NCI-H2107 treated with DMSO at 0.1 percent for 48 hours (cell line): ENCODE measurements around the gene CTSE.

Experiments
- DNase-seq: peaks from one replicate; lab custom pipeline; 2025; ENCODE audit not compliant: unreplicated experiment; lab: John Stamatoyannopoulos, UW

CTSE gene

GRCh38 chr1:206050655-206051235 is 27.1 kb upstream of the CTSE start:
- peak; percentile 39 for DNase-seq

GRCh38 chr1:206049919-206050600 is 26.4 kb upstream of the CTSE start:
- DNase-seq: no peak

DNA sequence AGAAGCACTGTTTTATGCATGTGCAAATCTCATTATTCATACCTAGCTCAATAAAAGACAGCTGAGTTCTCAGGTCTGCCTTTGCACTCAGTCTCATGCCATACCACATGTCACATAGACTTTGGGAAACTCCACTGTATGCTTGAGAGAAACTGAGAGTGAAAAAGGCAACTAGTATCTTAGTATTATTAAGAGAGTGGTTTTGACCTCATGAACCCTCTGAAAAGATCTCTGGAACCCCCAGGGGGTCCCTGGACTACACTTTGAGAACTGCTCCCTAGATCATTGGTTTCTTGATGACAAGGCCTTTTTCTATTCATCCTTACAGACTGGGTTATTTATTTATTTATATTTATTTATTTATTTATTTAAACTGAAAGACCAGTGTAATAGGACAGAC is 25.6 kb upstream of the CTSE start:
- no peak for DNase-seq

DNA sequence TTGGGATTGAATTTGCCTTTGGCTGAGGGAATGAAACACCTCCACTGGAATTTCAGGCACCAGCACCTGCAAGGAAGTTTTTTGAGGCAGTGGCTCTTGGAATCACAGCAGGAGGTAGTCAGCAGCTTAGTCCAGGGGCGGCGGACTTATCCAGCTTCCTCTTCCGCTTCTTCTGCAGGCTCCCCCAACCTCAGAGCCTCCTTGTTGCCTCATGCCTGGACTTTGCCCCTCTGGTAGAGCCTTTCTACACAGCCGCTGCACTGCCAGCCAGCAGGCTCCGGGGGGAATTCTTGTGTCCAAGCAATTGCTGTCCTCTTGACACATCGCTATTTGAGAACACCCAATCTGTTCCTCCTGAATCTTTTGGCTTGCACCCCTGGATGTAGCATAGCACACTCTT is 24.9 kb upstream of the CTSE start:
- no peak for DNase-seq

- DNase-seq: no peak
These were observed 23.6 kb upstream of the CTSE start for GRCh38 chr1:206047271-206047670.

DNA sequence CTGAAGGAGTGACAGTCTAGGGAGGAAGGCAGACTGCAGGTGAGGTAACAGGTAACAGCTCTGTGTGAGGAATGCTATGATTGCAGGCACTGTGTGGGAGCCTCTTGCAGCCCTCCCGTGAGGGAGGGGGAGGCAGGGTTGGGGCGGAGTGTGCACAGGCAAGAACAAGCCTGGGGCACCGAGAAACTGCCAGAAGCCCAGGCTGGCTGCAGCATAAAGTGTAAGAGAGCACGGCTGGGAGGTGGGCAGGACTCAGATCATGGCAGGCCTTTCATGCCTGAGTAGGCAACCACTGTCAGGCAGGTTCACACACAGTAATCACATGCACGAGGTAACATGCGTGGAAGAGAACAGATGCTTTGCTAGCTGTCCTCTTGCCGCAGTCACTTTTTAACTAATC is 17.9 kb upstream of the CTSE start:
- DNase-seq: peak; percentile 14

- DNase-seq: no peak
These were observed 16.6 kb upstream of the CTSE start for GRCh38 chr1:206040328-206040727.

- no peak for DNase-seq
These were observed 15.6 kb upstream of the CTSE start for GRCh38 chr1:206039046-206039973.

DNA sequence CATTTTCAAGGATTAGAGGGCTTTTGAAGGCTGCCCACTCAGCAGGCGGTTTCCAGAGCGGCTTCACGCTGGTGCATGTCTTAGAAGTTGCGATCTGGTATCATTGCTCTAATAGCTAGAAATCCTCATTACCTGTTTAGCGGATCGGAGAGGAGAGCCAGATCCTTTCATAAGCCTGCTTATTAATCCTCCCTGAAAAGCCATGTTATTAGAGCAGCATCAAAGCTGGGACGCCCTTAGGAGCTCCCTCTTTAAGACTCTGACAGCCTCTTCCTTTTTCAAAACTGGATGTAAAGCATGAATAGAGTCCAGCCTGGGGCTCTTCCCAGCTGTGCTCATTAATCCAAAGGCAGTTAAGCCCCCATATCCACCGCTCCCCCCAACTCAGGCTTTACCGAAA is 13.9 kb upstream of the CTSE start:
- DNase-seq: no peak

GRCh38 chr1:206036663-206037455 is 13.2 kb upstream of the CTSE start:
- DNase-seq: no peak

GRCh38 chr1:206035027-206035426 is 11.3 kb upstream of the CTSE start:
- DNase-seq: peak; percentile 68

GRCh38 chr1:206032380-206033140 is 8.9 kb upstream of the CTSE start:
- DNase-seq: no peak

DNA sequence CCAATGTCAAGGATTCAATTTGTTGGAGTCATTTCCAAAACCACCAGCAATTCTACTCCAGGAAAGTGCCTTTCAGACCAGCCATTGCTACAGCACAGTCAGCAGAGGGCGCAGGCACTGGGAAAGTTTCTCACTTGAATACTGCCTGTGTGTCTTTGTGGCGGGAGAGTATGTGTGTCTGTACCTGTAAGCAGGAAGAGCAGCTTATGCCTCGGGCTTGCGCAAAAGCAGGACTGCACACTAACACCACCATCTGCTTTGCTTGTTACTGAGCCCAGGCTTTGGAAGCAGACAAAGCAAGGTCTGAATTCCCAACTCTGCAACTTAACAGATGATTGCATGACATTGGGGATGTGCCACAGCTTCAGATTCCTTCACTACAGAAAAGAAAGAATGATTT is 7.0 kb upstream of the CTSE start:
- DNase-seq: peak; percentile 93

GRCh38 chr1:206030191-206030590 is 6.5 kb upstream of the CTSE start:
- DNase-seq: no peak

DNA sequence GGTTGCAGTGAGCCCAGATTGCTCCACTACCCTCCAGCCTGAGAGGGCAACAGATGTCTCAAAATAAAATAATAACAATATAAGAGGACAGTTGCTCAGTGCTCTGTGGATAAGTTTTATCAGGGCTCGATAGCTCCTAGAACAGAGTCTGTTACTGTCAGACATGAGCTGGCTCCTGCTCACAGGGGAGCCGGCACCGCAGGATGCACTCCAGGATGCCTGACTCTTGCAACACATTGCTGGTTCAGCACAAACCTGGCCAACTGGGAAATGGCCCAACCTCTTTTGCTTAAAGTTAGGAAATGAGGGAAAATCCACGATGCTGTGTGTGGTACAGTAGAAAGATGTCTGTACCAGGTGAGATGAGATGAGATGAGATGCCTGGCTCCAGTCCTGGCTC is 5.8 kb upstream of the CTSE start:
- no peak for DNase-seq

DNA sequence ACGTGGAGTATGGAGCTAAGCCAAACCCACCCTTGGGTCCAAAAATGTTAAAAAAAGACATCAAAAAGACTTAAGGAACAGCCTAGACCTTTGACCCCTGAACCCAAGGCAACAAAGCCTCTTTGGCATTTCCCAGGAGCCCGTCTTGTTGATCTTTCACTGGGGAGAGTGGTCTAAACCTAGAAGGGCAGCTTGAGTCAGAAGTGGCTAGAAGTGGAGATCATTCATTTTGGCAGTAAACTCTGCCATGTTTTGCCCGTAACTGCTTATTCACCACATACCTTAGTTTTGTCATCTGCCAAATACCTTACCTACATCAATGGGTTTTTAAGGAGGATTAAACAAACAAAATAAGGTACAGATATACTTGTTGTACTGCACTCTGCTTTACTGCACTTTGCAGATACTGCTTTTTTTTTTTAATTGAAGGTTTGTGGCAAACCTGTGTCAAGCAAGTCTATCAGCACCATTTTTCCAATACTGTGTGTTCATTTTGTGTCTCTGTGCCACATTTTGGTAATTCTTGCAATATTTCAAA is 1.7 kb upstream of the CTSE start:
- DNase-seq: no peak

GRCh38 chr1:206022766-206023165 is 929 bp downstream of the CTSE start:
- DNase-seq: no peak

DNA sequence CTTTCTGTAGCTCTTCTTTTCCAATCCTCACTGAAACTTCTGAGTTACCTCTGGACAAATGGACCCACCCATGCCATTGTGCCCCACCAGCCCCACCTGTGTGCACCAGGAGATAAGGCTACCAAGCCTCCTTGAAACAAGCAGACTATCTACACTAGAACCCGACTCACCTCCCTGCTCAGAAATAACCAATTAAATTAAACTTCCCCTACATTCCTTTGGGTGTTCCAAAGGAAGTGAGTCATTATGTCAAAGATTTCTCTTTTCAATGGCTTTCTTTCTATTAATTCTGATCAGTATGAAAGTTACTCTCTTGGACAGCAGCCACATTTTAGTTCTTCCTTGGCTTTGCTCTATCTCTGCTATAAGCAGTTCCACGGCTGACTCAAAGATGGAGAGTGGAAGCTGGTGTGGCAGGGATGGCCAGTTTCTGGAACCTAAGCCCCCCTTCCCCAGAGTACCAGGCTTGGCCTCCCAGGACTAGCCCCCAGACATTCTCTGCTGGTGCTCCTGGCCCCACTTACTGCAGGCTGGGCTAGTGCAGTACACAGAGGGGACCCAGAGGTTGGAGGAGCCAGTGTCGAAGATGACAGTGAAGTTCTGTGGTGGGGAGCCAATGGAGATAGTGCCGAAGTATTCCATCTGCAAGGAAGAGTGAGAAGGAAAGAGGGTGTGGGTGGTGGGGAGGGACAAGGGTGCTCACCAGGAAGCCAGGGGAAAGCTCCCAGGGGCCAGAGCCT is 1.9 kb downstream of the CTSE start:
- DNase-seq: no peak

DNA sequence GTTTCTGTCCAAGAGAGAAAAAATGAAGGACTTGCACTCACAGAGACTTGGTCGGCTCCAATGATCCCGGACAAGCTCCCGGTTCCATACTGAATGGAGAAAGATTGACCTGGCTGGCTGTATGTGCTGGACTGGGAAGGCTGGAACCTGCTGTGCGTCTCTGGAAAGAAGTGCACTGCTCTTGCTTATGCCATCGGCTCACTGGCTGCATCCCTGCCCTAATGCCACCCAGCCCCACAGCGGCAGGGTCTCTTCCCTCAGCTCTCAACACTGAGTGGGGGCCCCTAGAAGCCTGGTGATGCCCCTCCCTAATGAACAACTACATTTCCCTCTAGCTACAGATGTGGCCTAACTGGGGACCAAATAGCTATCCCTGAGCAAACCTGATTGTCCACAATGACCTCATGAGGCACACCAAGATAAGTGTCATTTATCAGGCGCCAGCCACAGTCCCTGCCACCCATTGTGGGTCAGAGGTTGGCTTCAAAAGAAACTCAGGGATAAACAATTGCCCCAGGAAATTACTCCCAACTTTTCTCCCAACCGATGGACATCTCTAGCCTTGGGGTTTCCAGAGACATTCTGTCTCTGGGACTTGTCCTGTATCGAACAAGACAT is 2.6 kb downstream of the CTSE start:
- no peak for DNase-seq
